ENCODE measurements around the gene MUC4. TPM values are rescaled to one million over a fixed set of nuclear protein-coding genes. Genes with fewer than 3 reads are reported as not detected.

The MUC4 gene
- total and polyA plus RNA-seq, 9 of the 15 experiments (the other 6 are each of a cell fraction or from before 2014, with no cell fraction given) = under 0.01 to 0.21 (median 0.10) TPM; not detected in 4

- TF ChIP-seq AFF1 (IDR thresholded peaks at IDR 0.05; ENCODE audit: low read depth in 1 of 2, partially characterized antibody in 2 of 2) = no peak
- TF ChIP-seq MYC (IDR thresholded peaks at IDR 0.05; ENCODE audit: low read depth, low read length) = no peak
- TF ChIP-seq MYC (CRISPR knock-in tag; IDR thresholded peaks at IDR 0.05; ENCODE audit: borderline replicate concordance, low read depth) = 0 out of 2 replicates have a peak, but pooled peaks have one; percentile 3
These were observed 63.1 kb downstream of the MUC4 start (continued) for GRCh38 chr3:195748661-195749060.

- CTCF ChIA-PET (ENCODE audit: low intra/inter-chr PET ratio) = interaction anchor here (1.0 kb wide), 1 partner anchor 104 kb away, joined by 4 read pairs; no protein-coding TSS in a partner anchor
- no peak for DNase-seq (ENCODE audit: extremely low read depth in 1 of 4, low spot score in 3 of 4)
- Histone ChIP-seq H3K4me2 (ENCODE audit: insufficient read depth, low read length) (no peak overlapping the region), H3K27ac (ENCODE audit: extremely low read depth, low read depth, low read length) (no peak overlapping the region), H2AFZ (ENCODE audit: low read depth, low read length) (no peak overlapping the region), H3K27me3 (ENCODE audit: control insufficient read depth in 2 of 2, insufficient read depth in 2 of 2, low read length in 2 of 2) (peaks cover 15 to 35% of the 10 kb centered on the region in 2 experiments), H4K20me1 (replicated peaks; ENCODE audit: control insufficient read depth, insufficient read depth, low read length) (no peaks in the 10 kb centered on the region), H3K36me3 (ENCODE audit: control insufficient read depth, insufficient read depth, low read length) (no peaks in the 10 kb centered on the region), H3K9me1 (ENCODE audit: control insufficient read depth, insufficient read depth, low read length) (no peaks in the 10 kb centered on the region), H3K9ac (ENCODE audit: insufficient read depth in 1 of 2, low read depth in 2 of 2, low read length in 2 of 2) (0 out of 4 replicates have a peak overlapping the region, but pooled peaks of 1 of the 2 experiments have one; percentile 41), H3K9me3 (replicated peaks; ENCODE audit: control insufficient read depth, insufficient read depth, low read depth, low read length) (no peaks in the 10 kb centered on the region), H3K4me3 (no peak overlapping the region), H3K79me2 (ENCODE audit: control insufficient read depth, insufficient read depth, low read length) (no peaks in the 10 kb centered on the region), H3K4me1 (replicated peaks in 1 of 2; ENCODE audit: control insufficient read depth in 2 of 2, insufficient read depth in 2 of 2, low read length in 2 of 2) (peaks cover 0 to 19% of the 10 kb centered on the region in 2 experiments; a peak in 2 of 5 replicates)
- in situ Hi-C loops (cut with MboI) = loop anchor here (10.0 kb wide), 1 partner anchor 1908 kb away; no protein-coding TSS in a partner anchor
- intact Hi-C loops (cut with micrococcal nuclease) = loop anchor here (10.0 kb wide), 3 partner anchors 108 to 168 kb away; no protein-coding TSS in a partner anchor
- 35% methylated on average over 9 of the region's 9 CpGs for WGBS (ENCODE audit: insufficient coverage, low coverage, missing lambda C conversion rate)
- ATAC-seq = no peak
- TF ChIP-seq ZNF143 (CRISPR knock-in tag; IDR thresholded peaks at IDR 0.05) (0 out of 2 replicates have a peak, but pooled peaks have one; percentile 15), ZNF280A (IDR thresholded peaks at IDR 0.05; ENCODE audit: low read depth, partially characterized antibody) (no peak)
- FAIRE-seq = no peak
- no TSS peak for BruUV-seq (replicated peaks)
- POLR2A ChIA-PET = no interaction called here
These were observed 65.0 kb downstream of the MUC4 start for GRCh38 chr3:195746751-195747150.

Measured in K562 (cell line).